H9 (cell line): ENCODE data around the gene FBRSL1. TPM values are rescaled to one million over a fixed set of nuclear protein-coding genes. Genes with fewer than 3 reads are reported as not detected.

Source experiments
- DNase-seq: peaks from one replicate; pipeline ENCODE4 v3.0.0-alpha.2; 2017
- H2AFZ ChIP-seq: one replicate; pipeline ENCODE4 v1.6.1; 2013; ENCODE audit warnings: mild to moderate bottlenecking, low read length, control low read depth, moderate library complexity
- H2AK5ac ChIP-seq: 2 replicates; pipeline ENCODE4 v1.6.1; 2013; ENCODE audit warnings: low read length, control low read depth, mixed read lengths; ENCODE audit not compliant: insufficient read length
- H2BK120ac ChIP-seq: one replicate; pipeline ENCODE4 v1.6.1; 2013; ENCODE audit warnings: low read depth, mild to moderate bottlenecking, low read length, control low read depth, inconsistent platforms; ENCODE audit not compliant: poor library complexity, severe bottlenecking
- H2BK12ac ChIP-seq: 2 replicates; pipeline ENCODE4 v1.6.1; 2013; ENCODE audit warnings: low read length, control low read depth, mixed read lengths, low read depth; ENCODE audit not compliant: insufficient read length
- H2BK15ac ChIP-seq: 2 replicates; pipeline ENCODE4 v1.6.1; 2013; ENCODE audit warnings: low read depth, low read length, control low read depth
- H2BK20ac ChIP-seq: one replicate; pipeline ENCODE4 v1.6.1; 2013; ENCODE audit warnings: low read depth, mild to moderate bottlenecking, low read length, control low read depth, inconsistent platforms; ENCODE audit not compliant: poor library complexity, severe bottlenecking
- H2BK5ac ChIP-seq: 2 replicates; pipeline ENCODE4 v1.6.1; 2013; ENCODE audit warnings: low read length, control low read depth, mixed read lengths; ENCODE audit not compliant: insufficient read length
- H3K14ac ChIP-seq: 2 replicates; pipeline ENCODE4 v1.6.1; 2013; ENCODE audit warnings: low read length, control low read depth; ENCODE audit not compliant: insufficient read depth
- H3K18ac ChIP-seq: 2 replicates; pipeline ENCODE4 v1.6.1; 2013; ENCODE audit warnings: low read depth, mild to moderate bottlenecking, mixed read lengths, low read length, control low read depth; ENCODE audit not compliant: insufficient read length
- H3K23ac ChIP-seq: 2 replicates; pipeline ENCODE4 v1.6.1; 2013; ENCODE audit warnings: low read length, control low read depth, mixed read lengths, low read depth; ENCODE audit not compliant: insufficient read length
- H3K23me2 ChIP-seq: 2 replicates; pipeline ENCODE4 v1.6.1; 2013; ENCODE audit warnings: low read depth, mild to moderate bottlenecking, mixed read lengths, low read length, control low read depth; ENCODE audit not compliant: insufficient read length, poor library complexity, severe bottlenecking
- H3K27ac ChIP-seq: 2 replicates; pipeline ENCODE4 v1.5.1; 2013; ENCODE audit warnings: low read length, control low read depth, mixed read lengths, low read depth; ENCODE audit not compliant: insufficient read length
- H3K27me3 ChIP-seq: 2 replicates; pipeline ENCODE4 v1.6.1; 2013; ENCODE audit warnings: low read length, control low read depth, inconsistent platforms; ENCODE audit not compliant: insufficient read depth
- H3K4ac ChIP-seq: 2 replicates; pipeline ENCODE4 v1.6.1; 2013; ENCODE audit warnings: low read depth, mild to moderate bottlenecking, control low read depth, inconsistent platforms, low read length, moderate library complexity
- H3K4me1 ChIP-seq: 2 replicates; pipeline ENCODE4 v1.6.1; 2013; ENCODE audit warnings: low read length, control low read depth, inconsistent platforms; ENCODE audit not compliant: insufficient read depth
- H3K4me2 ChIP-seq: 2 replicates; pipeline ENCODE4 v1.6.1; 2013; ENCODE audit warnings: low read length, control low read depth, mixed read lengths; ENCODE audit not compliant: insufficient read length, insufficient read depth
- H3K56ac ChIP-seq: 2 replicates; pipeline ENCODE4 v1.6.1; 2013; ENCODE audit warnings: low read depth, mild to moderate bottlenecking, mixed read lengths, low read length, control low read depth; ENCODE audit not compliant: insufficient read length
- H3K79me1 ChIP-seq: 2 replicates; pipeline ENCODE4 v1.6.1; 2013; ENCODE audit warnings: low read depth, mild to moderate bottlenecking, moderate library complexity, low read length, control low read depth, inconsistent platforms; ENCODE audit not compliant: insufficient read depth, poor library complexity, severe bottlenecking
- H3K79me2 ChIP-seq: 2 replicates; pipeline ENCODE4 v1.6.1; 2013; ENCODE audit warnings: low read length, control low read depth, inconsistent platforms; ENCODE audit not compliant: insufficient read depth
- H3K9ac ChIP-seq: 2 replicates; pipeline ENCODE4 v1.6.1; 2013; ENCODE audit warnings: low read length, control low read depth, mixed read lengths; ENCODE audit not compliant: insufficient read length; ENCODE audit errors: extremely low read depth
- H3K9me3 ChIP-seq: one replicate; pipeline ENCODE4 v1.6.1; 2013; ENCODE audit warnings: low read depth, low read length, inconsistent platforms; ENCODE audit not compliant: control insufficient read depth
- H3T11ph ChIP-seq: one replicate; pipeline ENCODE4 v1.6.1; 2013; ENCODE audit warnings: mild to moderate bottlenecking, low read length, control low read depth, inconsistent platforms
- H4K20me1 ChIP-seq: one replicate; pipeline ENCODE4 v1.6.1; 2013; ENCODE audit not compliant: control insufficient read depth, insufficient read length, insufficient read depth
- H4K5ac ChIP-seq: 2 replicates; pipeline ENCODE4 v1.6.1; 2013; ENCODE audit warnings: low read depth, mild to moderate bottlenecking, mixed read lengths, low read length, control low read depth; ENCODE audit not compliant: insufficient read length
- H4K8ac ChIP-seq: replicated peaks from 2 replicates; pipeline ENCODE4 v1.6.1; 2013; ENCODE audit warnings: low read length, control low read depth, mixed read lengths, low read depth; ENCODE audit not compliant: insufficient read length
- H4K91ac ChIP-seq: 2 replicates; pipeline ENCODE4 v1.6.1; 2013; ENCODE audit warnings: low read depth, mild to moderate bottlenecking, moderate library complexity, mixed read lengths, low read length, control low read depth; ENCODE audit not compliant: insufficient read length
- H3K27ac Mint-ChIP-seq, 3 experiments: 2 replicates in 2 of 3; 3 replicates in 1 of 3; pipeline ENCODE4 v1.8.0; 2020 to 2021; ENCODE audit warnings: mixed read lengths in 3 of 3, mild to moderate bottlenecking in 1 of 3, moderate library complexity in 1 of 3
- H3K27me3 Mint-ChIP-seq: 2 replicates; pipeline ENCODE4 v1.8.0; 2021; ENCODE audit warnings: low read depth, mild to moderate bottlenecking, moderate library complexity, mixed read lengths
- H3K36me3 Mint-ChIP-seq, 3 experiments: 2 replicates in 2 of 3; 3 replicates in 1 of 3; pipeline ENCODE4 v1.8.0; 2020 to 2021; ENCODE audit warnings: low read depth in 3 of 3, mixed read lengths in 3 of 3; ENCODE audit not compliant: insufficient read depth in 1 of 3
- H3K4me1 Mint-ChIP-seq, 2 experiments: 2 replicates each; pipeline ENCODE4 v1.8.0; 2020; ENCODE audit warnings: mixed read lengths in 2 of 2
- H3K4me3 Mint-ChIP-seq, 2 experiments: 2 replicates in 1 of 2; 3 replicates in 1 of 2; pipeline ENCODE4 v1.8.0; 2020 to 2021; ENCODE audit warnings: mild to moderate bottlenecking in 2 of 2, mixed read lengths in 2 of 2, moderate library complexity in 1 of 2
- H3K9me3 Mint-ChIP-seq, 2 experiments: 2 replicates in 1 of 2; 3 replicates in 1 of 2; pipeline ENCODE4 v1.8.0; 2020; ENCODE audit warnings: mild to moderate bottlenecking in 2 of 2, mixed read lengths in 2 of 2, moderate library complexity in 1 of 2
- CTCF ChIP-seq: fragments of 200-600 bp; sonication (generic); conservative IDR thresholded peaks from 3 replicates; pipeline ENCODE4 v1.8.0; 2021; ENCODE audit warnings: antibody characterized with exemption, mild to moderate bottlenecking
- WGBS: extraction: QIAGEN DNeasy Blood & Tissue Kit; methylation state at CpG from one replicate; pipeline ENCODE4 v1.1.7; 2013; ENCODE audit warnings: missing lambda C conversion rate, low lambda C conversion rate, mixed read lengths; ENCODE audit not compliant: insufficient read length; ENCODE audit errors: extremely low coverage; 5-methylcytosine and 5-hydroxymethylcytosine counted together
- total RNA-seq: library from RNA; stranded (reverse); gene quantifications from 2 replicates; pipeline ENCODE4 v1.2.1, GENCODE V29; 2021

The FBRSL1 gene
- total RNA-seq, 1 experiment from 2014 or later: 90.8 TPM

DNA sequence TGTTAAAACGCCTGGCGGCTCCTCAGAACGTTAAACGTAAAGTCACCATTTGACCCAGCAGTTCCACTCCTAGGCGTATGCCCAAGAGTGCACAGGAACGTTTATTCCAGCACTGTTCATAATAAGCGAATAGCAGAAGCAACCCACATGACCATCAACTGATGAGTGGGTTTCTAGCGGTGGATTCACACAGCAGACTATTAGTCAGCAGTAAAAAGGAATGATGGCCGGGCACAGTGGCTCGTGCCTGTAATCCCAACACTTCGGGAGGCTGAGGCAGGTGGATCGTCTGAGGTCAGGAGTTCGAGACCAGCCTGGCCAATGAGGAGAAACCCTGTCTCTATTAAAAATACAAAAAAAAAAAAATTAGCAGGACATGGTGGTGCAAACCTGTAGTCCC is 22.4 kb upstream of the FBRSL1 start:
- no peak overlapping the region for H3K18ac ChIP-seq
- H3K4me1 ChIP-seq: no peaks in the 10 kb centered on the region
- H3K56ac ChIP-seq: no peak overlapping the region
- H3K9me3 ChIP-seq: no peaks in the 10 kb centered on the region
- no peak overlapping the region for H2BK120ac ChIP-seq
- Mint-ChIP-seq H3K4me3 (no peak overlapping the region), H3K4me1 (peaks cover 16 to 18% of the 10 kb centered on the region in 2 experiments), H3K36me3 (peaks cover 0 to 2% (median 0%) of the 10 kb centered on the region in 3 experiments; a peak in 1 of 7 replicates), H3K27me3 (peaks cover 53% of the 10 kb centered on the region), H3K9me3 (peaks cover 3 to 4% of the 10 kb centered on the region in 2 experiments; a peak in 3 of 5 replicates), H3K27ac (no peak overlapping the region)
- H3K79me1 ChIP-seq: no peaks in the 10 kb centered on the region
- H2BK5ac ChIP-seq: no peak overlapping the region
- H4K8ac ChIP-seq: no peak overlapping the region
- H2BK12ac ChIP-seq: no peak overlapping the region
- H3K79me2 ChIP-seq: no peaks in the 10 kb centered on the region
- H4K91ac ChIP-seq: no peak overlapping the region
- no peak overlapping the region for H4K5ac ChIP-seq
- no peaks in the 10 kb centered on the region for H4K20me1 ChIP-seq
- H2BK20ac ChIP-seq: no peak overlapping the region
- H3K4me2 ChIP-seq: no peak overlapping the region
- no peak for TF ChIP-seq CTCF
- H3K4ac ChIP-seq: no peak overlapping the region
- no CpG with 5 or more reads among the region's 13 CpGs for WGBS
- H3K27ac ChIP-seq: no peak overlapping the region
- H2AFZ ChIP-seq: no peak overlapping the region
- H3K14ac ChIP-seq: no peak overlapping the region
- no peak overlapping the region for H2AK5ac ChIP-seq
- no peak overlapping the region for H2BK15ac ChIP-seq
- no peaks in the 10 kb centered on the region for H3K23me2 ChIP-seq
- H3T11ph ChIP-seq: no peak overlapping the region
- H3K23ac ChIP-seq: no peak overlapping the region
- H3K9ac ChIP-seq: no peak overlapping the region
- DNase-seq: no peak
- peaks cover 4% of the 10 kb centered on the region; the same call in 1 of the 2 replicates for H3K27me3 ChIP-seq
